Hepatocyte (in vitro differentiated cells): ENCODE data around the gene PPP2R5B. TPM values are rescaled to one million over a fixed set of nuclear protein-coding genes. Genes with fewer than 3 reads are reported as not detected.

Source experiments
- DNase-seq: peaks from one replicate; pipeline ENCODE4 v3.0.0-alpha.2; 2016; ENCODE audit warnings: low spot score
- H2AFZ ChIP-seq: fragments of 200-600 bp; sonication (generic); 2 replicates; pipeline ENCODE4 v1.6.0; 2016; ENCODE audit warnings: antibody characterized with exemption, mild to moderate bottlenecking
- H3K27ac ChIP-seq: fragments of 200-600 bp; sonication (generic); 2 replicates; pipeline ENCODE4 v1.5.1; 2016; ENCODE audit warnings: mild to moderate bottlenecking
- H3K27me3 ChIP-seq: fragments of 200-600 bp; sonication (generic); 2 replicates; pipeline ENCODE4 v1.6.1; 2016
- H3K36me3 ChIP-seq: fragments of 200-600 bp; sonication (generic); replicated peaks from 2 replicates; pipeline ENCODE4 v1.5.1; 2016; ENCODE audit warnings: low read depth; ENCODE audit not compliant: insufficient read depth
- H3K4me1 ChIP-seq: fragments of 200-600 bp; sonication (generic); 2 replicates; pipeline ENCODE4 v1.5.1; 2016; ENCODE audit warnings: mild to moderate bottlenecking, moderate library complexity; ENCODE audit not compliant: insufficient read depth
- H3K4me2 ChIP-seq: fragments of 200-600 bp; sonication (generic); 2 replicates; pipeline ENCODE4 v1.6.0; 2016
- H3K4me3 ChIP-seq: fragments of 200-600 bp; sonication (generic); 2 replicates; pipeline ENCODE4 v1.5.1; 2016; ENCODE audit warnings: mild to moderate bottlenecking
- H3K79me2 ChIP-seq: fragments of 200-600 bp; sonication (generic); 2 replicates; pipeline ENCODE4 v1.6.0; 2017; ENCODE audit warnings: mild to moderate bottlenecking
- H3K9me2 ChIP-seq: fragments of 200-600 bp; sonication (generic); replicated peaks from 2 replicates; pipeline ENCODE4 v1.6.0; 2017; ENCODE audit warnings: mild to moderate bottlenecking; ENCODE audit not compliant: insufficient read depth
- H3K9me3 ChIP-seq: fragments of 200-600 bp; sonication (generic); 2 replicates; pipeline ENCODE4 v1.5.1; 2016; ENCODE audit warnings: low read depth, mild to moderate bottlenecking
- H4K20me1 ChIP-seq: fragments of 200-600 bp; sonication (generic); 2 replicates; pipeline ENCODE4 v1.6.0; 2016; ENCODE audit warnings: mild to moderate bottlenecking; ENCODE audit not compliant: insufficient read depth, poor library complexity, severe bottlenecking
- EZH2 ChIP-seq: fragments of 200-600 bp; sonication (generic); IDR thresholded peaks from 2 replicates; pipeline ENCODE4 v1.6.1; 2016; ENCODE audit warnings: antibody characterized with exemption, mild to moderate bottlenecking, borderline replicate concordance
- EZH2phosphoT487 ChIP-seq: fragments of 200-600 bp; sonication (generic); IDR thresholded peaks from one replicate; pipeline ENCODE4 v1.6.1; 2018; ENCODE audit warnings: antibody characterized with exemption, mild to moderate bottlenecking, low read depth, moderate library complexity; ENCODE audit not compliant: unreplicated experiment, severe bottlenecking
- WGBS: methylation state at CpG from one replicate; pipeline ENCODE4 v1.1.6; 2016; ENCODE audit warnings: low lambda C conversion rate; ENCODE audit errors: missing lambda C conversion rate; 5-methylcytosine and 5-hydroxymethylcytosine counted together
- polyA plus RNA-seq: library from polyadenylated mRNA; unstranded; fragments of >200 nt; fragmentation: Nextera tagmentation; extraction: Ambion mirVana; gene quantifications from 2 replicates; pipeline ENCODE4 v1.2.1, GENCODE V29; 2016
- total RNA-seq: library from RNA; depleted of rRNA; stranded (reverse); fragments of >200 nt; gene quantifications from 2 replicates; pipeline ENCODE4 v1.2.3, GENCODE V29; 2014
- TF ChIP-seq, protein P1 (sequence below): fragments of 200-600 bp; sonication (generic); IDR thresholded peaks from 2 replicates; pipeline ENCODE4 v1.5.1; 2016; ENCODE audit warnings: antibody characterized with exemption, mild to moderate bottlenecking; ENCODE audit not compliant: poor library complexity

Gene PPP2R5B
- total and polyA plus RNA-seq, 2 experiments from 2014 or later, result 16.9 to 19.5 TPM

GRCh38 chr11:64910451-64911093, 13.9 kb upstream of the PPP2R5B start:
- Histone ChIP-seq H4K20me1 (no peaks in the 10 kb centered on the region), H3K79me2 (peaks cover 9% of the 10 kb centered on the region), H3K4me1 (peaks cover under 1% of the 10 kb centered on the region), H3K4me2 (no peak overlapping the region), H3K4me3 (no peak overlapping the region), H3K36me3 (no peaks in the 10 kb centered on the region), H3K9me2 (no peaks in the 10 kb centered on the region), H3K27ac (no peak overlapping the region), H2AFZ (no peak overlapping the region), H3K27me3 (no peaks in the 10 kb centered on the region), H3K9me3 (no peaks in the 10 kb centered on the region)
- no peak for DNase-seq
- WGBS, result 99% methylated on average over 27 of the region's 27 CpGs
- TF ChIP-seq EZH2 (no peak), EZH2phosphoT487 (no peak)
- TF ChIP-seq, protein P1, sequence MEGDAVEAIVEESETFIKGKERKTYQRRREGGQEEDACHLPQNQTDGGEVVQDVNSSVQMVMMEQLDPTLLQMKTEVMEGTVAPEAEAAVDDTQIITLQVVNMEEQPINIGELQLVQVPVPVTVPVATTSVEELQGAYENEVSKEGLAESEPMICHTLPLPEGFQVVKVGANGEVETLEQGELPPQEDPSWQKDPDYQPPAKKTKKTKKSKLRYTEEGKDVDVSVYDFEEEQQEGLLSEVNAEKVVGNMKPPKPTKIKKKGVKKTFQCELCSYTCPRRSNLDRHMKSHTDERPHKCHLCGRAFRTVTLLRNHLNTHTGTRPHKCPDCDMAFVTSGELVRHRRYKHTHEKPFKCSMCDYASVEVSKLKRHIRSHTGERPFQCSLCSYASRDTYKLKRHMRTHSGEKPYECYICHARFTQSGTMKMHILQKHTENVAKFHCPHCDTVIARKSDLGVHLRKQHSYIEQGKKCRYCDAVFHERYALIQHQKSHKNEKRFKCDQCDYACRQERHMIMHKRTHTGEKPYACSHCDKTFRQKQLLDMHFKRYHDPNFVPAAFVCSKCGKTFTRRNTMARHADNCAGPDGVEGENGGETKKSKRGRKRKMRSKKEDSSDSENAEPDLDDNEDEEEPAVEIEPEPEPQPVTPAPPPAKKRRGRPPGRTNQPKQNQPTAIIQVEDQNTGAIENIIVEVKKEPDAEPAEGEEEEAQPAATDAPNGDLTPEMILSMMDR, result no peak

DNA sequence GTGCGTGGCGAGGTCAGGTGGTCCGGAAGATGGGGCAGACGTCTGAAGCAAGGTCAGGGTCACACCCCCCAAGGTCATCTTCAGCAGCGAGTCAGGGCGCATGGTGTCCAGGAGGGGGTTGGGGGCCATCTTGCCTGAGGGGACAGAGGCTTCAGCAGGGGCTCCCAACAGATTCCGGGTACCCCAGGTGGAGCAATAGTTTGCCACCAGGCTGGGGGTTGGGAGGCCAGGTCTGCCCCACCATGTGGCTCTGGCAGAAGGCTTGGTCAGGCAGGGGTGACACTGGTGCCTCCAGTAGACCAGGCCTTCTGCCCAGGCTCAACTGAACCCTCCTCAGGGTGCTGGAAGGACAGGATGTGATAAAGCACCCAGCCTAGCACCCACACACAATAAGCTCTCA, 13.3 kb upstream of the PPP2R5B start:
- no peak overlapping the region for H3K4me3 ChIP-seq
- no peaks in the 10 kb centered on the region for H3K9me3 ChIP-seq
- DNase-seq, result no peak
- 95% methylated on average over 7 of the region's 7 CpGs for WGBS
- no peak overlapping the region for H2AFZ ChIP-seq
- H3K36me3 ChIP-seq, result no peaks in the 10 kb centered on the region
- H4K20me1 ChIP-seq, result no peaks in the 10 kb centered on the region
- H3K27me3 ChIP-seq, result no peaks in the 10 kb centered on the region
- peaks cover 6% of the 10 kb centered on the region for H3K4me1 ChIP-seq
- H3K9me2 ChIP-seq, result no peaks in the 10 kb centered on the region
- no peak overlapping the region for H3K27ac ChIP-seq
- TF ChIP-seq, protein P1, result no peak
- TF ChIP-seq EZH2phosphoT487 (no peak), EZH2 (no peak)
- peaks cover 14% of the 10 kb centered on the region for H3K79me2 ChIP-seq
- H3K4me2 ChIP-seq, result no peak overlapping the region

- H3K4me3 ChIP-seq, result no peak overlapping the region
- TF ChIP-seq EZH2 (no peak), EZH2phosphoT487 (no peak)
- TF ChIP-seq, protein P1, result no peak
- no peaks in the 10 kb centered on the region for H4K20me1 ChIP-seq
- H3K79me2 ChIP-seq, result peaks cover 20% of the 10 kb centered on the region
- no peak overlapping the region for H3K4me2 ChIP-seq
- no peaks in the 10 kb centered on the region for H3K27me3 ChIP-seq
- H3K4me1 ChIP-seq, result peaks cover 7% of the 10 kb centered on the region
- no peak for DNase-seq
- H3K9me2 ChIP-seq, result no peaks in the 10 kb centered on the region
- no peak overlapping the region for H2AFZ ChIP-seq
- no peak overlapping the region for H3K27ac ChIP-seq
- no peaks in the 10 kb centered on the region for H3K9me3 ChIP-seq
- H3K36me3 ChIP-seq, result no peaks in the 10 kb centered on the region
- whole genome bisulfite sequencing, result 96% methylated on average over 9 of the region's 9 CpGs
These were observed 12.8 kb upstream of the PPP2R5B start for GRCh38 chr11:64911689-64912088.
